Retinal pigment epithelial cell (primary cell): ENCODE data around the gene XYLB.
"Not testable (repeated sequence)": the region's sequence is repeated elsewhere in the genome, so short reads cannot be mapped to it uniquely, and the experiment has no call there.

Experiments
- DNase-seq: peaks from one replicate; pipeline ENCODE4 v3.0.0-alpha.2; 2010; ENCODE audit warnings: low read depth
- H3K4me3 ChIP-seq: 2 replicates; pipeline ENCODE4 v1.5.1; 2011; ENCODE audit warnings: mild to moderate bottlenecking, low read length, control low read depth, moderate library complexity
- TF ChIP-seq, protein P1 (sequence below): conservative IDR thresholded peaks from 2 replicates; pipeline ENCODE4 v1.5.1; 2011; ENCODE audit warnings: low read depth, low read length, control low read depth, inconsistent platforms

The XYLB gene

DNA sequence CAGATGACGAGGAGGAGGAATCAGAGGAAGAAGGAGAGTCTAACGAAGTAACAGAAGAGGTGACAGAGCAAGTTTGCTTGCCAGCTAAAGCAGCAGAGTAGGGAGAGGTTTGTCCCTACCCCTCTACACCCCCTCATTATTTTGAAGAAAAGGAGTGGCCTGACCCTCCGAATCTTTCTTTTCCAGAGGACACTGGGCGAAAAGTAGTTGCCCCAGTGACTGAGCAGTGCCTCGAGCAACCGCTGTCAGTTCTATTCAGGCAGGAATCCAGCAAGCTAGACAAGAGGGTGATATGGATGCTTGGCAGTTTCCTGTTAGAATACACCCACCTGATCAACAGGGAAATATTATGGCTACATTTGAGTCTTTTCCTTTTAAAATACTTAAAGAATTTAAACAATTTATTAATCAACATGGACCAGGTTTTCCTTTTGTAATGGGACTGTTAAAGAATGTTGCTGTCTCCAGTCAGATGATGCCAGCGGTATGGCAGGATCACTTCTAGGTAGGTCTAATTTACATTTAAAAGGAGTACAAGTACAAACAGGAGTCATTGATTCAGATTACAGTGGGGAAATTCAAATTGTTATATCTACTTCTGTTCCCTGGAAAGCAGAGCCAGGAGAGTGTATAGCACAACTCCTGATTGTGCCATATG is 75.2 kb downstream of the XYLB start:
- DNase-seq, result no peak
- TF ChIP-seq, protein P1, sequence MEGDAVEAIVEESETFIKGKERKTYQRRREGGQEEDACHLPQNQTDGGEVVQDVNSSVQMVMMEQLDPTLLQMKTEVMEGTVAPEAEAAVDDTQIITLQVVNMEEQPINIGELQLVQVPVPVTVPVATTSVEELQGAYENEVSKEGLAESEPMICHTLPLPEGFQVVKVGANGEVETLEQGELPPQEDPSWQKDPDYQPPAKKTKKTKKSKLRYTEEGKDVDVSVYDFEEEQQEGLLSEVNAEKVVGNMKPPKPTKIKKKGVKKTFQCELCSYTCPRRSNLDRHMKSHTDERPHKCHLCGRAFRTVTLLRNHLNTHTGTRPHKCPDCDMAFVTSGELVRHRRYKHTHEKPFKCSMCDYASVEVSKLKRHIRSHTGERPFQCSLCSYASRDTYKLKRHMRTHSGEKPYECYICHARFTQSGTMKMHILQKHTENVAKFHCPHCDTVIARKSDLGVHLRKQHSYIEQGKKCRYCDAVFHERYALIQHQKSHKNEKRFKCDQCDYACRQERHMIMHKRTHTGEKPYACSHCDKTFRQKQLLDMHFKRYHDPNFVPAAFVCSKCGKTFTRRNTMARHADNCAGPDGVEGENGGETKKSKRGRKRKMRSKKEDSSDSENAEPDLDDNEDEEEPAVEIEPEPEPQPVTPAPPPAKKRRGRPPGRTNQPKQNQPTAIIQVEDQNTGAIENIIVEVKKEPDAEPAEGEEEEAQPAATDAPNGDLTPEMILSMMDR, result no peak
- H3K4me3 ChIP-seq, result no peak overlapping the region

DNA sequence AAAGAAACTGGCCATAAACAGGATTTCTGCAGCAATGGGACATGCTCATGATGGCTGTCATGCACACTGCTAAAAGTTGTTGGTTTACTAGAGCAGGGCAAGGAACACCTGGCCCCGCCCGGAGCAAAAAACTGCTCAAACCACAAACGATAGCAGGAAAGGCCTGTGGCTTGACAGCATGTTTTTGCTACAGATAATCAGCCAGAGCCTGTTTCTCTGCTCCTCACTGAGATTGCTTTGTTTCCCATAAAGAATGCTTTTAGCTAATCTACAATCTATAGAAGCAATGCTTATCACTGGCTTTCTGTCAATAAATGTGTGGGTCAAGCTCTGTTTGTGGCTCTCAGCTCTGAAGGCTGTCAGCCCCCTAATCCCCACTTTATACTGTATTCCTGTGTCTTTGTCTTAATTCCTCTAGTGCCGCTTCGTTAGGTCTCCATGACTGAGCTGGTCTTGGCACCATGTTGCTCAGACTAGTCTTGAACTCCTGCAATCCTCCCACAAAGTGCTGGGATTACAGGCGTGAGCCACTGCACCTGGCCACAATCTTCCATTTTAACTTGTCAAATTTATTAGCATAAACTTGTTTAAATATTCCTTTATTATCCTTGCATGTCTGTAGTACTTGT is 80.3 kb downstream of the XYLB start:
- not testable (repeated sequence) for DNase-seq, H3K4me3 ChIP-seq

DNA sequence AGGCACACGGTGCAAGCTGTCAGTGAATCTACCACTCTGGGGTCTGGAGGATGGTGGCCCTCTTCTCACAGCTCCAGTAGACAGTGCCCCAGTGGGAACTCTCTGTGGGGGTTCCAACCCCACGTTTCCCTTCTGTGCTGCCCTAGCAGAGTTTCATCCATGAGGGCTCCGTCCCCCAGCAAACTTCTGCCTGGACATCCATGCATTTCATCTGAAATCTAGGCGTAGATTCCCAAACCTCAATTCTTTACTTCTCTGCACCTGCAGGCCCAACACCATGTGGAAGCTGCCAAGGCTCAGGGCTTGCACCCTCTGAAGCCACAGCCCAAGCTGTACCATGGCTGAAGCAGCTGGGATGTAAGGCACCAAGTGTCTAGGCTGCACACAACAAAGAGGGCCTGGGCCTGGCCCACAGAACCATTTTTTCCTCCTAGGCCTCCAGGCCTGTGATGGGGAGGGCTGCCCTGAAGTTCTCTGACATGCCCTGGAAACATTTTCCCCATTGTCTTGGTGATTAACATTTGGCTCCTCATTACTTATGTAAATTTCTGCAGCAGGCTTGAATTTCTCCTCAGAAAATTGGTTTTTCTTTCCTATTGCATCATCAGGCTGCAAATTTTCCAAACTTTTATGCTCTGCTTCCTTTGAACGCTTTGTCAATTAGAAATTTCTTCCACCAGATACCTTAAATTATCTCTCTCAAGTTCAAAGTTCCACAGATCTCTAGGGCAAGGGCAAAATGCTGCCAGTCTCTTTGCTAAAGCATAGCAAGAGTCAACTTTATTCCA is 86.5 kb downstream of the XYLB start:
- DNase-seq, H3K4me3 ChIP-seq: not testable (repeated sequence)

DNA sequence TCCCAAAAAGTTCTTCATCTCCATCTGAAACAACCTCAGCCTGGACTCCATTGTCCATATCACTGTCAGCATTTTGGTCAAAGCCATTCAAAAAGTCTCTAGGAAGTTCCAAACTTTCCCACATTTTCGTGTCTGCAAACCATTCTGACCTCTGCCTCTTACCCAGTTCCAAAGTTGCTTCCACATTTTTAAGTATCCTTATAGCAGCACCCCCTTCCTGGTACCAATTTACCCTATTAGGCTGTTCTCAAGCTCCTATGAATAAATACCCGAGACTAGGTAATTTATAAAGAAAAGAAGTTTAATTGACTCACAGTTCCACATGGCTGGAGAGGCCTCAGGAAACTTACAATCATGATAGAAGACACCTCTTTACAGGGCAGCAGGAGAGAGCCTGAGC is 87.1 kb downstream of the XYLB start:
- H3K4me3 ChIP-seq, DNase-seq: not testable (repeated sequence)

DNA sequence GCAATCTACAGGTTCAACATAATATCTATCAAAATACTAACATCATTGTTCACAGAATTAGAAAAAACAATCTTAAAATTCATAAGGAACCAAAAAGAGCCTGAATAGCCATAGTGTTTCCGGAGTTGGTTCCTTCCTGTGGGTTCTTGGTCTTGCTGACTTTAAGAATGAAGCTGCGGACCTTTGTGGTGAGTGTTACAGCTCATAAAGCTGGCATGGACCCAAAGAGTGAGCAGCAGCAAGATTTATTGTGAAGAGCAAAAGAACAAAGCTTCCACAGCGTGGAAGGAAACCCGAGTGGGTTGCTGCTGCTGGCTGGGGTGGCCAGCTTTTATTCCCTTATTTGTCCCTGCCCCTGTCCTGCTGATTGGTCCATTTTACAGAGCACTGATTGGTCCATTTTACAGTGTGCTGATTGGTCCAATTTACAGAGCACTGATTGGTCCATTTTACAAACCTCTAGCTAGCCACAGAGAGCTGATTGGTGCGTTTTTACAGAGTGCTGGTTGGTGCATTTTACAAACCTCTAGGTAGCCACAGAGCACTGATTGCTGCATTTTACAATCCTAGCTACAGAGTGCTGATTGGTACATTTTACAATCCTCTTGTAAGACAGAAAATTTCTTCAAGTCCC is 92.0 kb downstream of the XYLB start:
- not testable (repeated sequence) for DNase-seq

DNA sequence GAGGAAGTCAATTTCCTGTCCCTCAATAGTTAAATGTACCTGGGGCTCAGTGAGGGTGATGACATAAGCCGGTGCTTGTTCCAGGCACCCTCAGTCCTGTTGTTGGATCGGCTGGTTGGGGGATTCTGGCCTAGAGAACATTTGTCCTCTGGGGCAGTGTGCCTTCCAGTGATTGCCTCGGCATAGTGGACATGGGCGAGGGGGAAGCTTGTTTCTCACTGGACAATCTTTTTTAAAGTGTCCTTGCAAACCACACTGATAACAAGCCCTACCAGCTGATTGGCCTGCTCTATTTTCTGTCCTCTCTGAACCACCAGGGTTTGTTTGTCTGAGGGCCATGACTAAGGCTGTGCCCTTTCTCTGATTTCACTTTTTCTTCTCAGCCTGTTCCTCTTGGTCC is 96.6 kb downstream of the XYLB start:
- H3K4me3 ChIP-seq, DNase-seq: not testable (repeated sequence)

More for the DNA sequence above, 92.0 kb downstream of the XYLB start:
- H3K4me3 ChIP-seq, result not testable (repeated sequence)

DNA sequence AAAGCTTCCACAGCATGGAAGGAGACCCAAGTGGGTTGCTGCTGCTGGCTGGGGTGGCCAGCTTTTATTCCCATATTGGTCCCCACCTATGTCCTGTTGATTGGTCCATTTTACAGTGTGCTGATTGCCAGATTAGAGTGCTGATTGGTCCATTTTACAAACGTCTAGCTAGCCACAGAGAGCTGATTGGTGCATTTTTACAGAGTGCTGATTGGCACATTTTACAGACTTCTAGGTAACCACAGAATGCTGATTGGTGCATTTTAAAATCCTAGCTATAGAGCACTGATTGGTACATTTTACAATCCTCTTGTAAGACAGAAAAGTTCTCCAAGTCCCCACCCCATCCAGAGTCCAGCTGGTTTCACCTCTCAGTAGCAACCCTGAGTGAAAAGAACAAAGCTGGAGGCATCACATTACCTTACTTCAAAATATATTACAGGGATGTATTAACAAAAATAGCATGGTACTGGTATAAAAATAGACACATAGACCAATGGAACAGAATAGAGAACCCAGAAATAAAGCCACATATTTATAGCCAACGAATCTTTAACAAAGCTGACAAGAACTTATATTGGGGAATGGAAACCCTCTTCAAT is 99.6 kb downstream of the XYLB start:
- DNase-seq, result no peak
- TF ChIP-seq, protein P1, result no peak
- no peak overlapping the region for H3K4me3 ChIP-seq

DNA sequence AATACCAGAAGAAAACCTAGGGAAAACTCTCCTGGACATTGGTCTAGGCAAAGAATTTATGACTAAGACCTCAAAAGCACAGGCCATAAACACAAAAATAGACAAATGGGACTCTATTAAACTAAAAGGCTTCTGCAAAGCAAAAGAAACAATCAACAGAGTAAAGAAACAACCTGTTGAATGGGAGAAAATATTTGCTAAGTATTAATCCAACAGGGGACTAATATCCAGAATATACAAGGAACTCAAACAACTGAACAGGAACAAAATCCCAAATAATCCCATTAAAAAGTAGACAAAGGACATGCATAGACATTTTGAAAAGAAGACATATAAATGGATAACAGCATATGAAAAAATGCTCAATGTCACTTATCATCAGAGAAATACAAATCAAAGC is 100.2 kb downstream of the XYLB start:
- TF ChIP-seq, protein P1, result no peak
- no peak for DNase-seq
- no peak overlapping the region for H3K4me3 ChIP-seq

DNA sequence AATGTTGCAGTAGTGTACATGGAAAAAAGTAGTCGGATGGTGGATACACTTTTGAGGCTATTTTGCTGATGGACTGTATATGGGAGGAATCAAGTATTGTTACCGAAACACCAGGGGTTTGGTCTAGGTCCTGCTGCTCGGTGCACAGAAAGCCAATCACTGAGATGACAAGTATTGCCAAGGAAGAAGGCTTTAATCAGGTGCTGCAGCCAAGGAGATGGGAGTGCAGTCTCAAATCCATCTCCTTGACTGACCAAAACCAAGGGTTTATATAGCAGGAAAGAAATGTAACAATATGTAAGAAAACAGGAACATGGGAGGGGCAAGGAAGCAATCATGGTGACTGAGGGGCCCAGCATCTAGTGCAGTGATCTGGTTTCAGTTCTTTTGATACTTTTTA is 104.3 kb downstream of the XYLB start:
- no peak overlapping the region for H3K4me3 ChIP-seq
- TF ChIP-seq, protein P1, result no peak
- no peak for DNase-seq
